Neural progenitor cell (in vitro differentiated cells): ENCODE measurements around the gene LMF1. TPM values are rescaled to one million over a fixed set of nuclear protein-coding genes. Genes with fewer than 3 reads are reported as not detected.

Experiments used
- DNase-seq: peaks from one replicate; pipeline ENCODE4 v3.0.0-alpha.2; 2016; ENCODE audit warnings: low spot score
- H2AFZ ChIP-seq: fragments of 200-600 bp; sonication (generic); replicated peaks from 2 replicates; pipeline ENCODE4 v1.6.1; 2016; ENCODE audit warnings: antibody characterized with exemption
- H3F3A ChIP-seq: fragments of 200-600 bp; sonication (generic); 2 replicates; pipeline ENCODE4 v1.6.1; 2016; ENCODE audit warnings: antibody characterized with exemption, low read depth
- H3K27ac ChIP-seq: fragments of 200-600 bp; sonication (generic); 2 replicates; pipeline ENCODE4 v1.5.1; 2016; ENCODE audit warnings: mild to moderate bottlenecking
- H3K27me3 ChIP-seq: fragments of 200-600 bp; sonication (generic); 2 replicates; pipeline ENCODE4 v1.6.1; 2016; ENCODE audit warnings: mild to moderate bottlenecking, moderate library complexity
- H3K36me3 ChIP-seq: fragments of 200-600 bp; sonication (generic); 2 replicates; pipeline ENCODE4 v1.5.1; 2016
- H3K4me1 ChIP-seq: fragments of 200-600 bp; sonication (generic); 2 replicates; pipeline ENCODE4 v1.6.1; 2016; ENCODE audit warnings: mixed run types
- H3K4me2 ChIP-seq: fragments of 200-600 bp; sonication (generic); 2 replicates; pipeline ENCODE4 v1.6.1; 2016
- H3K4me3 ChIP-seq: fragments of 200-600 bp; sonication (generic); 2 replicates; pipeline ENCODE4 v1.5.1; 2016
- H3K79me2 ChIP-seq: fragments of 200-600 bp; sonication (generic); 2 replicates; pipeline ENCODE4 v1.6.1; 2016; ENCODE audit warnings: low read depth
- H3K9ac ChIP-seq: fragments of 200-600 bp; sonication (generic); 2 replicates; pipeline ENCODE4 v1.6.1; 2016
- H3K9me3 ChIP-seq: fragments of 200-600 bp; sonication (generic); 2 replicates; pipeline ENCODE4 v1.5.1; 2016; ENCODE audit warnings: low read depth
- H4K20me1 ChIP-seq: fragments of 200-600 bp; sonication (generic); 2 replicates; pipeline ENCODE4 v1.6.1; 2016; ENCODE audit warnings: low read depth
- H3K27ac Mint-ChIP-seq: 3 replicates; pipeline ENCODE4 v1.8.0; 2021; ENCODE audit warnings: mixed read lengths
- H3K27me3 Mint-ChIP-seq: 2 replicates; pipeline ENCODE4 v1.8.0; 2022; ENCODE audit warnings: low read depth, mild to moderate bottlenecking, inconsistent platforms, moderate library complexity, mixed read lengths; ENCODE audit not compliant: insufficient read depth
- H3K36me3 Mint-ChIP-seq: 3 replicates; pipeline ENCODE4 v1.8.0; 2021; ENCODE audit warnings: mixed read lengths
- H3K4me1 Mint-ChIP-seq: 3 replicates; pipeline ENCODE4 v1.8.0; 2021; ENCODE audit warnings: mixed read lengths
- H3K4me3 Mint-ChIP-seq: 3 replicates; pipeline ENCODE4 v1.8.0; 2021; ENCODE audit warnings: mild to moderate bottlenecking, moderate library complexity, mixed read lengths
- H3K9me3 Mint-ChIP-seq: 3 replicates; pipeline ENCODE4 v1.8.0; 2020; ENCODE audit warnings: mixed read lengths
- CTCF ChIP-seq: fragments of 200-600 bp; sonication (generic); IDR thresholded peaks from 2 replicates; pipeline ENCODE4 v1.5.1; 2017; ENCODE audit warnings: antibody characterized with exemption, mild to moderate bottlenecking
- EZH2 ChIP-seq: fragments of 200-600 bp; sonication (generic); IDR thresholded peaks from 2 replicates; pipeline ENCODE4 v1.6.1; 2017; ENCODE audit warnings: antibody characterized with exemption, mild to moderate bottlenecking, moderate library complexity
- EZH2phosphoT487 ChIP-seq: fragments of 200-600 bp; sonication (generic); IDR thresholded peaks from 2 replicates; pipeline ENCODE4 v1.6.1; 2017; ENCODE audit warnings: antibody characterized with exemption
- total RNA-seq: library from RNA; depleted of rRNA; stranded (reverse); fragments of >200 nt; gene quantifications from 2 replicates; pipeline ENCODE4 v1.2.3, GENCODE V29; 2015; ENCODE audit warnings: low replicate concordance

The LMF1 gene
- total RNA-seq, 1 donor from 2014 or later, result 3.4 TPM

DNA sequence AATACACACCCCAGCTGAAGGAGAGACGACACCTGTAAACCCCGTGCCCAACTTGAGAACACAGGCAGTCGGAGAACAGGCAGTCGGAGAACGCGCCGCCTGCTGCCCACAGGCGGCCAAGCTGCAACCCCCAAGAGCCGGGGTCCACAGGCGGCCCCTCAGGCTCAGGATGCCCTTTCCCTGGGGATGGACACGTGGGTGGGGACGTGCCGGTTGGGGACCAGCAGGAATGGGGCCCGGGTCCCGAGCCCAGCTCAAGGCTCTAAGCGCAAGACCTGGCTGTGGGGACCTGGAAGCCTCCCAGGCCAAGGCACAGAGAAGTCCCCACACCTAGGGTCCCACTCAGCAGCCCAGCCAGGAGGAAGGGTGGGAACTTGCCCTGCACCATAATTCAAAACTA is 90.8 kb downstream of the LMF1 start:
- H3K4me3 ChIP-seq, result no peak overlapping the region
- H3K4me3 Mint-ChIP-seq, result no peak overlapping the region
- H2AFZ ChIP-seq, result no peak overlapping the region
- DNase-seq, result no peak
- no peak overlapping the region for H3K27ac Mint-ChIP-seq
- H3K27me3 ChIP-seq, result no peaks in the 10 kb centered on the region
- no peaks in the 10 kb centered on the region for H4K20me1 ChIP-seq
- H3K4me2 ChIP-seq, result no peak overlapping the region
- H3K36me3 Mint-ChIP-seq, result peaks cover 5% of the 10 kb centered on the region
- H3K9me3 Mint-ChIP-seq, result no peaks in the 10 kb centered on the region
- no peaks in the 10 kb centered on the region for H3K9me3 ChIP-seq
- H3K27ac ChIP-seq, result no peak overlapping the region
- no peaks in the 10 kb centered on the region for H3K36me3 ChIP-seq
- no peaks in the 10 kb centered on the region for H3K79me2 ChIP-seq
- H3K4me1 ChIP-seq, result no peaks in the 10 kb centered on the region
- H3K4me1 Mint-ChIP-seq, result peaks cover 9% of the 10 kb centered on the region
- no peaks in the 10 kb centered on the region for H3F3A ChIP-seq
- no peak overlapping the region for H3K9ac ChIP-seq
- no peaks in the 10 kb centered on the region for H3K27me3 Mint-ChIP-seq
- TF ChIP-seq EZH2phosphoT487, result no peak
- no peak for TF ChIP-seq EZH2
- TF ChIP-seq CTCF, result no peak

- TF ChIP-seq EZH2phosphoT487, result no peak
- TF ChIP-seq CTCF, result no peak
- TF ChIP-seq EZH2, result no peak
- DNase-seq, result no peak
- Mint-ChIP-seq H3K9me3 (no peaks in the 10 kb centered on the region), H3K27me3 (no peaks in the 10 kb centered on the region), H3K27ac (no peak overlapping the region), H3K36me3 (peaks cover 5% of the 10 kb centered on the region), H3K4me1 (peaks cover 9% of the 10 kb centered on the region), H3K4me3 (no peak overlapping the region)
- H3K27ac ChIP-seq, result no peak overlapping the region
- H3K4me1 ChIP-seq, result no peaks in the 10 kb centered on the region
- H3K4me2 ChIP-seq, result no peak overlapping the region
- no peak overlapping the region for H2AFZ ChIP-seq
- H3F3A ChIP-seq, result no peaks in the 10 kb centered on the region
- H3K4me3 ChIP-seq, result no peak overlapping the region
- H3K9me3 ChIP-seq, result no peaks in the 10 kb centered on the region
- H3K9ac ChIP-seq, result no peak overlapping the region
- H4K20me1 ChIP-seq, result no peaks in the 10 kb centered on the region
- H3K27me3 ChIP-seq, result no peaks in the 10 kb centered on the region
- no peaks in the 10 kb centered on the region for H3K36me3 ChIP-seq
- H3K79me2 ChIP-seq, result no peaks in the 10 kb centered on the region
Measured at GRCh38 chr16:879461-879861, 91.3 kb downstream of the LMF1 start.

- H3K4me3 Mint-ChIP-seq, result no peak overlapping the region
- no peak overlapping the region for H3K27ac Mint-ChIP-seq
- Histone ChIP-seq H2AFZ (no peak overlapping the region), H3K27me3 (no peaks in the 10 kb centered on the region), H3K4me1 (no peaks in the 10 kb centered on the region), H3K4me3 (no peak overlapping the region), H3K4me2 (no peak overlapping the region), H3K9ac (no peak overlapping the region), H3K9me3 (no peaks in the 10 kb centered on the region), H3F3A (no peaks in the 10 kb centered on the region), H3K36me3 (no peaks in the 10 kb centered on the region), H4K20me1 (no peaks in the 10 kb centered on the region), H3K79me2 (no peaks in the 10 kb centered on the region), H3K27ac (no peak overlapping the region)
- TF ChIP-seq EZH2 (no peak), EZH2phosphoT487 (no peak), CTCF (no peak)
- H3K4me1 Mint-ChIP-seq, result peaks cover 9% of the 10 kb centered on the region
- no peaks in the 10 kb centered on the region for H3K27me3 Mint-ChIP-seq
- DNase-seq, result no peak
- H3K9me3 Mint-ChIP-seq, result no peaks in the 10 kb centered on the region
- peaks cover 5% of the 10 kb centered on the region for H3K36me3 Mint-ChIP-seq
Measured at GRCh38 chr16:878886-879285, 91.9 kb downstream of the LMF1 start.
